Measurements from ENCODE around the gene POU2F2. TPM values are rescaled to one million over a fixed set of nuclear protein-coding genes. Genes with fewer than 3 reads are reported as not detected.

Gene POU2F2
- polyA plus RNA-seq, 2 of the 4 experiments (the other 2 are of a cell fraction), result 0.16 to 0.28 TPM

GRCh38 chr19:42143341-42144234, 11.3 kb upstream of the POU2F2 start (continued):
- TF ChIP-seq CBX2 (IDR thresholded peaks at IDR 0.05; ENCODE audit: borderline replicate concordance, low read depth) (no peak), REST (IDR thresholded peaks at IDR 0.05) (peak; percentile 93), HOXB5 (CRISPR knock-in tag; IDR thresholded peaks at IDR 0.05) (0 out of 2 replicates have a peak, but pooled peaks have one; percentile 71), ZFP36 (IDR thresholded peaks at IDR 0.05; ENCODE audit: borderline replicate concordance, partially characterized antibody) (no peak), RARB (CRISPR knock-in tag; IDR thresholded peaks at IDR 0.05) (no peak), ESRRA (IDR thresholded peaks at IDR 0.05; ENCODE audit: borderline replicate concordance, low read length) (no peak)

DNA sequence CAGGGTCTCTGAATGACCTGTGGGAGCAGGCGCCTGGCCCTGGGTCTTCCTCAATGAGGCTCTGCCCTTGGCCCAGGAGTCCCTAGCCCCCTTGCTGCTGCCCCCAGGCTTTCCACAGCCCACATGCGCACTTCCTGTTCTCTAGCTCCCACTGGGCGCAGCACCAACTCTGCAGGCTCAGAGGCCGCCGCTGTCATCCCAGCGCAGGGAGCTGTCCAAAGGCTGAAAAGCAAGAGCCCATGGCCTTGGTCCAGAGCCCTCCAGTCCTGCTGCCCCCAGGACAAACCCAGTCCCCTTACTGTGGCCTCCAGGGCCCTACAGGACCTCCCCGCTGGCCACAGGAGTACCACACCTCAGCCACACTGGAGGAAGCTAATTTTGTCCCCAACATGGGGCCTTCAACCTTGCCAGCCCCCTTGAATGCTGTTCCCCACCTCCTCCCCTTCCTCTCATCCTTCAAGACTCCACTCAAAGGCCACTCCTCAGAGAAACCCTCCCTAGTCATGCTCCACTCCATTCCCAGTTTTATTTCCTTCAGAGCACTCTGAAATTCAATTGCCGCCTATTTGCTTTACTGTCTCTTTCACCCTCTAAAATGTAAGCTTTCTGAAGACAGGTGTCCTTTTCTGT, 8.0 kb upstream of the POU2F2 start:
- CTCF ChIA-PET, result interaction anchor here (0.8 to 23.2 kb wide), 20 partner anchors 8 to 433 kb away, joined by 3 to 678 read pairs (median 4); partner anchors contain the start of genes POU2F2 and TMEM145
- Histone ChIP-seq H3K9me3 (no peaks in the 10 kb centered on the region), H3K4me3 (no peak overlapping the region), H3K4me2 (no peak overlapping the region), H3K27ac (no peak overlapping the region), H3K4me1 (no peaks in the 10 kb centered on the region)
- POLR2A ChIA-PET, result interaction anchor here (1.4 kb wide), 1 partner anchor 103 kb away, joined by 5 read pairs; no protein-coding TSS in a partner anchor
- TF ChIP-seq EHMT2 (IDR thresholded peaks at IDR 0.05; ENCODE audit: low read depth) (peak; percentile 89), REST (IDR thresholded peaks at IDR 0.05) (peak; percentile 94), TFCP2L1 (CRISPR knock-in tag; IDR thresholded peaks at IDR 0.05) (no peak), POLR2A (IDR thresholded peaks at IDR 0.05; ENCODE audit: low read length) (no peak), MAZ (IDR thresholded peaks at IDR 0.05; ENCODE audit: borderline replicate concordance, low read depth, low read length) (no peak), HOXB5 (CRISPR knock-in tag; IDR thresholded peaks at IDR 0.05) (peak; percentile 62; the same call in 1 of the 2 replicates), HOXA7 (CRISPR knock-in tag; IDR thresholded peaks at IDR 0.05) (no peak), ESRRA (IDR thresholded peaks at IDR 0.05; ENCODE audit: borderline replicate concordance, low read length) (no peak), HEYL (CRISPR knock-in tag; IDR thresholded peaks at IDR 0.05) (no peak), FOSB (CRISPR knock-in tag; IDR thresholded peaks at IDR 0.05) (no peak), HDAC2 (IDR thresholded peaks at IDR 0.05) (no peak), RAD21 (conservative IDR thresholded peaks at IDR 0.05 in 1 of 2, IDR thresholded peaks at IDR 0.05 in 1 of 2) (0 out of 5 replicates have a peak, but pooled peaks of 1 of the 2 experiments have one; percentile 9), EHF (CRISPR knock-in tag; IDR thresholded peaks at IDR 0.05) (0 out of 2 replicates have a peak, but pooled peaks have one; percentile 56), FOSL2 (IDR thresholded peaks at IDR 0.05) (no peak), FOSL2 (CRISPR knock-in tag; IDR thresholded peaks at IDR 0.05) (no peak), RNF2 (IDR thresholded peaks at IDR 0.05; ENCODE audit: borderline replicate concordance, low read depth) (no peak)
- ATAC-seq (peak; percentile 72 to 81), DNase-seq (ENCODE audit: low read depth in 1 of 2, low spot score in 1 of 2) (peak in 1 of 2 experiments; percentile 53), FAIRE-seq (no peak)
- 40% methylated on average over 8 of the region's 8 CpGs for WGBS (ENCODE audit: missing lambda C conversion rate)
